ENCODE data around the gene RMND5B.
"Not testable (repeated sequence)": the region's sequence is repeated elsewhere in the genome, so short reads cannot be mapped to it uniquely, and the experiment has no call there.

The RMND5B gene

GRCh38 chr5:178177569-178177968 is 46.8 kb downstream of the RMND5B start:
- no peak for DNase-seq

- DNase-seq: no peak
Measured at GRCh38 chr5:178180141-178180863, 49.5 kb downstream of the RMND5B start.

GRCh38 chr5:178182158-178182876 is 51.5 kb downstream of the RMND5B start:
- DNase-seq: no peak

GRCh38 chr5:178186427-178186826 is 55.6 kb downstream of the RMND5B start:
- DNase-seq: no peak

- no peak for DNase-seq
Measured at GRCh38 chr5:178187014-178187413, 56.2 kb downstream of the RMND5B start, which contains the start of gene GMCL2. Gene GMCL2 (minus strand): TSS chr5:178187371. CDS start chr5:178187299, 72 bp downstream.

- DNase-seq: no peak
Measured at GRCh38 chr5:178189433-178189832, 58.6 kb downstream of the RMND5B start.

GRCh38 chr5:178191661-178192060 is 60.8 kb downstream of the RMND5B start:
- no peak for DNase-seq

- DNase-seq: no peak
Measured at GRCh38 chr5:178192244-178192643, 61.4 kb downstream of the RMND5B start.

GRCh38 chr5:178192787-178193186 is 62.0 kb downstream of the RMND5B start:
- DNase-seq: no peak

- no peak for DNase-seq
Measured at GRCh38 chr5:178193251-178193809, 62.5 kb downstream of the RMND5B start.

- no peak for DNase-seq
Measured at GRCh38 chr5:178194026-178194425, 63.2 kb downstream of the RMND5B start.

GRCh38 chr5:178196281-178196812 is 65.5 kb downstream of the RMND5B start:
- no peak for DNase-seq

- no peak for DNase-seq
Measured at GRCh38 chr5:178196986-178197385, 66.2 kb downstream of the RMND5B start.

GRCh38 chr5:178198151-178198550 is 67.3 kb downstream of the RMND5B start:
- DNase-seq: not testable (repeated sequence)

GRCh38 chr5:178198706-178199105 is 67.9 kb downstream of the RMND5B start:
- no peak for DNase-seq

- DNase-seq: no peak
Measured at GRCh38 chr5:178199581-178200434, 69.0 kb downstream of the RMND5B start.
